AG10803 (cell line): ENCODE data around the gene LAMTOR4.

ENCODE experiments used
- DNase-seq: peaks from one replicate; pipeline ENCODE4 v3.0.0; 2010; ENCODE audit warnings: low read depth
- H3K4me3 ChIP-seq: 2 replicates; pipeline ENCODE4 v1.5.1; 2011; ENCODE audit warnings: mild to moderate bottlenecking, low read length, control low read depth
- TF ChIP-seq, protein P1 (sequence below): conservative IDR thresholded peaks from 2 replicates; pipeline ENCODE4 v1.5.1; 2011; ENCODE audit warnings: mild to moderate bottlenecking, low read length, control low read depth, inconsistent platforms

The LAMTOR4 gene

DNA sequence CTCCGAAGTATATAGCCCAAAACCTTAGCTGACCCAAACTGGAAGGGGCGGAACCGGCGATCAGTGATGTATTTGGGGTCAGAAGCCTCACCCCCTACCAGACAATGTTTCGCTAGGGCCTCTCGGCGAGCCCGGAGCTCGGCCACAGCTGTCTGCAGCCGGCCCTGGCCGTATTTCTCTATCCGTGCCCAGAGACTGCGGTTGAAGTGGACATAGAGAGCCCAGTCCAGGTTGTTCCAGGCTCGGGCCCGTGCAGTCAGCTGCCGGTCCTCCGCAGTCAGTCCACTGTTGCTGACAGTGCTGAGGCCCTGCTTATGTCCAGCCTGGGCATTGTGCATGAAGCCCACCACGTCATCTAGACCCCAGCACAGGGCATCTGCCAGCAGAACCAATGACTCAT, 11.3 kb downstream of the LAMTOR4 start:
- no peak overlapping the region for H3K4me3 ChIP-seq
- DNase-seq: no peak
- TF ChIP-seq, protein P1, sequence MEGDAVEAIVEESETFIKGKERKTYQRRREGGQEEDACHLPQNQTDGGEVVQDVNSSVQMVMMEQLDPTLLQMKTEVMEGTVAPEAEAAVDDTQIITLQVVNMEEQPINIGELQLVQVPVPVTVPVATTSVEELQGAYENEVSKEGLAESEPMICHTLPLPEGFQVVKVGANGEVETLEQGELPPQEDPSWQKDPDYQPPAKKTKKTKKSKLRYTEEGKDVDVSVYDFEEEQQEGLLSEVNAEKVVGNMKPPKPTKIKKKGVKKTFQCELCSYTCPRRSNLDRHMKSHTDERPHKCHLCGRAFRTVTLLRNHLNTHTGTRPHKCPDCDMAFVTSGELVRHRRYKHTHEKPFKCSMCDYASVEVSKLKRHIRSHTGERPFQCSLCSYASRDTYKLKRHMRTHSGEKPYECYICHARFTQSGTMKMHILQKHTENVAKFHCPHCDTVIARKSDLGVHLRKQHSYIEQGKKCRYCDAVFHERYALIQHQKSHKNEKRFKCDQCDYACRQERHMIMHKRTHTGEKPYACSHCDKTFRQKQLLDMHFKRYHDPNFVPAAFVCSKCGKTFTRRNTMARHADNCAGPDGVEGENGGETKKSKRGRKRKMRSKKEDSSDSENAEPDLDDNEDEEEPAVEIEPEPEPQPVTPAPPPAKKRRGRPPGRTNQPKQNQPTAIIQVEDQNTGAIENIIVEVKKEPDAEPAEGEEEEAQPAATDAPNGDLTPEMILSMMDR: no peak

DNA sequence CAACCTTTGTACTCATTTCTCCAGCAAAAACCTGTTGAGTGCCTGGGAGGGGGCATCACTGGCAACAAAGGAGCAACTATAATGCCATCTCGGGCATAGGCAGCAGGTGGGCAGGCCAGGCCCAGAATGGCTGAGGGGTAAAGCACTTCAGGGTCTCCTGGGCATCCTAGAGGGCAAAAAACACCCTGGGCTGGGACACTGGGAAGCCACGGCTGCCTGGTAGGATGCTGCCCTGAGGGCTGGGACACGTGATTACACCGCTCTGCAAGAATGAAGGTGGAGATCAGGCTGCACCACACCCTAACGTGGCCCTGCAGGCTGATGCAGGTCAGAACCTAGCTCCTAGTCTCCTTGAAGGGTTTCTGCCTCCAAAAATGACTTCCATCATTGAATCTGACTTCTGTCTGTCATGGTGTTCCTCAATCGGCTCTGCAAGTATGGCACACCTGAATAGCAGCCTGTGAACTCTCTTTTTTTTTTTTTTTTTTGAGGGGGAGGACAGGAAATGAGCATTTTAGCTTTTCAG, 14.4 kb downstream of the LAMTOR4 start:
- TF ChIP-seq, protein P1: no peak
- DNase-seq: no peak
- H3K4me3 ChIP-seq: no peak overlapping the region

DNA sequence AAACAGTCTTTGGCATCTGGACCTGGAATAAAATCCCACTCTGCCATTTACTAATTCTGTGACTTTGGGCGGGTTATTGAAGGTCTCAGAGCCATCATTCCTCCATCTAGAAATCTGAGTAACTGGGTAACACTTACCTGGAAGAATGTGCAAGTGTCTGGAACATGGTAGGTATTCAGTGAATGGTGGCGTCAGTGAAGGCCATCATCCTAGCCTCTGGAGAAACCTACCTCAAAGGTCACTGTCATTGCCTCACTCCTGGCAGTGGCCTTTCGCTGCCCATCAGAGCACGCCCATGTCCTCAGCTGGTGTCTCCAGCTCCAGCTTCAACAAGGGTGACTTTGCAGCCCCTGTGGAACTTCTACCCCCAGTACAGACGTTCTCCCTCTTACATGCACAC, 15.2 kb downstream of the LAMTOR4 start:
- H3K4me3 ChIP-seq: no peak overlapping the region
- no peak for DNase-seq
- TF ChIP-seq, protein P1: no peak

DNA sequence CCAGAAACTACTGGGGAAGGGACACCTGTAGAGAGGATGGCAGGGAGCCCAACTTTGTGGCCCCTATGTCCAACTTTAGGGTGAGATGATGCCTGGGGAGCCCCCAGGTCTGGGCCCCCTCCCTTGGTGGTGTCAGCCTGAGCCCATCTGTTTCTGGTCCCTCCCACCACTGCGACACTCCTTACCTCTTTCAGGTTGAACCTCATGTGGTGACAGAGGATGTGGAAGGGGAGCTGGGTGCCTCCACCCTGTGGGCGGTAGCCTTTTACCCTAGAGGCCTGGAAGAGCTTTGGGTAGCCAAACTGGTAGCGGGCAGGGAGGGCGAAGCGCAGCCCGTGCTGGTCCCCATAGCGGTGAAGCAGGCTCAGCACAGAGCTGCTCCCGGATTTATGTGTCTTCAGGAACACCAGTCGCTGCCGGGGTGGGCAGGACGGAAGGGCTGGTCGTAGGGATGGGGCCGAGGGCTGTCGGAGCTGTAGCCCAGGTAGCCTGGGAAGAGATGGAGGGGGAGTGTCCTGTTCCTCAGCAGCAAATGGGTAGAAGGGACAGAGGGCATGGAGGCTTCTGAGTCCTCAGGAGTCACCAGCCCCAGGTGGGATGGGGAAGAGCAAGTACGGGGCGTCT, 17.7 kb downstream of the LAMTOR4 start:
- no peak overlapping the region for H3K4me3 ChIP-seq
- DNase-seq: no peak
- TF ChIP-seq, protein P1: no peak

DNA sequence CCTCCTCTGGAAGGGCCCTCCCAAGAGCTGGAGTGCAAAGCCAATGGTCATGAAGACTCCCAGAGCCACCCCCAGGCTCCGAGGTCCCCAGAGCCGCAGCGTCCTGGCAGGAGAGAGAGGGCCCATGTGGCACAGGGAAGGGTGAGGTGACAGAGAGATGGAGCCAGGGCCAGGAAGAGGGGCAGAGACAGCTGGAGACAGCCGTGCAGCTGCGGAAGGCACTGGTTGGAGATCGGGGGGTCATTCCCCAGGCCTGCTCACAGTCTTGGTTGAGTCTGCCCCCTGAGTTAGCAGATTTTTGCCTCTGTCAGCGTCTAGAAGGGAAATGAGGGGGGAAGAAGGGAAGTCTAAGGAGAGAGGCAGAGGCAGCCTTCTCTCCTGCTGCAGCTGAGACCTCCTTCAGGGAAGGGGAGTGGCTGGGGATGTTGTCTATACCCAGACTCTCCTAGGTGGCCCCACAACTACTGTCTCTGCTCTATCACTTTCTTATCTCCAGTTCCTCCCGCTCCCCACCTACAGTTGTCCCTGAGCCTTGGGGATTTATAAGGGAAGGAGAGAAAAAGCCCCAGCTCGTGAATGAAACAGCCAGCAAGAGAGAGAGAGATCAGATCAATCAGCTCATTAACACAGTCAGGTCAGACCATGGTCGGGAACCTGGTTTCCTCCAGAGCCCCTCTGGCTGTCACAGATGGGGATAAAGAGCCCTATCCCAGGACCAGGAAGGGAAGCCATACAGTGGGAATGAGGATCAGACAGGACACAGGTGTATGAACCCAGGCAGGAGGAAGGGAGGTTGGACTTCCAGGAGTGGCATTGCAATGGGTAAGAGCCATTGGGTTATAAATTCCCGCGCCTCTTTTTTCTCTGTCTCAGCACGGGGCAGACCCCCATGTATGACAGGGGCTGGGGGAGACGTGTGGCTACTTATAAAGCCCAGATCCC, 18.5 kb downstream of the LAMTOR4 start:
- TF ChIP-seq, protein P1: no peak
- no peak for DNase-seq
- H3K4me3 ChIP-seq: peak overlapping the region; percentile 59

DNA sequence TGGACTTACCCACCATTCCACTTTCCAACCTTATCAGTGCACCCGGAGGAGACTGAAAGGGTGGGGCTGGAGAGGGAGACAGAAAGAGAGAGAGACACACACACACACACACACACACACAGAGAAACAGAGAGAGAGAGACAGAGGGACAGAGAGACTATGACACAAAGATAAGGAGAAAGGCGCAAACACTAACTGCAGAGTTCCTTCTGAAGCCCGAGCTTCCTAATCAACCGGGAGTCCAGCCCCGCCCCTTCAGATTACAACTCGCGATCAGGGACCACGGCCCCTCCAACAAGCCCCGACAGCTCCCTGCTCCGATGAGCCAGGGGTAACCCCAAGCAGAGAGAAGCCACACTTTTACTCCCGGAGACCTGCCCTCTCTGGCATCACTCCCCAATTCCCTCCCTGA, 19.2 kb downstream of the LAMTOR4 start:
- H3K4me3 ChIP-seq: peak overlapping the region; percentile 59

More for the DNA sequence above, 19.2 kb downstream of the LAMTOR4 start:
- DNase-seq: peak; percentile 9
- TF ChIP-seq, protein P1: no peak
